K562 (cell line): Measurements from ENCODE around the gene ZCCHC14. TPM values are rescaled to one million over a fixed set of nuclear protein-coding genes. Genes with fewer than 3 reads are reported as not detected.

Source experiments
- ARID3B ChIP-seq: fragments of 250-450 bp; sonication (Bioruptor Pico); IDR thresholded peaks from 2 replicates; pipeline ENCODE4 v1.4.0; 2020; ENCODE audit warnings: borderline replicate concordance
- CEBPZ ChIP-seq: fragments of 150-350 bp; IDR thresholded peaks from 2 replicates; pipeline ENCODE4 v1.6.1; 2014; ENCODE audit warnings: low read depth, mild to moderate bottlenecking, low read length, borderline replicate concordance
- CLOCK ChIP-seq: fragments of 250-450 bp; sonication (Bioruptor Pico); IDR thresholded peaks from 2 replicates; pipeline ENCODE4 v1.4.0; 2020; ENCODE audit warnings: mild to moderate bottlenecking, moderate library complexity, borderline replicate concordance
- ELF2 ChIP-seq: fragments of 250-450 bp; sonication (Bioruptor Pico); IDR thresholded peaks from 2 replicates; pipeline ENCODE4 v1.5.0; 2021; ENCODE audit warnings: mild to moderate bottlenecking
- GATAD2B ChIP-seq: fragments of 450-650 bp; IDR thresholded peaks from 2 replicates; pipeline ENCODE4 v1.6.1; 2017; ENCODE audit warnings: mild to moderate bottlenecking, borderline replicate concordance
- SUPT5H ChIP-seq: fragments of 450-650 bp; IDR thresholded peaks from 2 replicates; pipeline ENCODE4 v1.6.1; 2016
- ZNF407 ChIP-seq: fragments of 450-650 bp; IDR thresholded peaks from 2 replicates; pipeline ENCODE4 v1.6.1; 2016; ENCODE audit warnings: low read depth
- polyA plus RNA-seq, 8 experiments: library from polyadenylated mRNA; depleted of rRNA in 4 of 8; stranded (reverse) in 5 of 8; unstranded in 3 of 8; fragments of >200 nt; fragmentation: Nextera tagmentation in 2 of 8; fragmentation: Illumina TruSeq in 1 of 8; extraction: Ambion mirVana in 2 of 8; extraction: Trizol in 1 of 8; gene quantifications; 2 replicates each; pipeline versions ENCODE4 v1.2.1 to v1.2.3, GENCODE V29; 2011 to 2014; ENCODE audit warnings: inconsistent platforms in 1 of 8, missing spikeins in 1 of 8
- total RNA-seq, 7 experiments: library from RNA; depleted of rRNA in 6 of 7; stranded (reverse); fragments of >200 nt in 6 of 7; fragmentation: Illumina TruSeq in 2 of 7; extraction: Trizol in 2 of 7; gene quantifications; 2 replicates each; pipeline versions ENCODE4 v1.2.1 to v1.2.3, GENCODE V29; 2011 to 2021; ENCODE audit warnings: low replicate concordance in 1 of 7

Gene ZCCHC14
- total and polyA plus RNA-seq, 9 of the 15 experiments (the other 6 are each of a cell fraction or from before 2014, with no cell fraction given) = 1.5 to 12.4 (median 2.9) TPM

GRCh38 chr16:87391950-87392820, 100.6 kb downstream of the ZCCHC14 start, which contains the start of gene MAP1LC3B (continued):
- TF ChIP-seq ZNF407 = no peak
- peak; percentile 86 for TF ChIP-seq GATAD2B
- TF ChIP-seq SUPT5H = peak; percentile 83
- TF ChIP-seq ELF2 = peak; percentile 100
- TF ChIP-seq CEBPZ = no peak
- TF ChIP-seq ARID3B (CRISPR knock-in tag) = no peak
- no peak for TF ChIP-seq CLOCK (CRISPR knock-in tag)
